Measurements from ENCODE around the gene PPP2R5A.
A peak's percentile ranks its signal among the peaks of the same experiment; 100 is the strongest.

DNA sequence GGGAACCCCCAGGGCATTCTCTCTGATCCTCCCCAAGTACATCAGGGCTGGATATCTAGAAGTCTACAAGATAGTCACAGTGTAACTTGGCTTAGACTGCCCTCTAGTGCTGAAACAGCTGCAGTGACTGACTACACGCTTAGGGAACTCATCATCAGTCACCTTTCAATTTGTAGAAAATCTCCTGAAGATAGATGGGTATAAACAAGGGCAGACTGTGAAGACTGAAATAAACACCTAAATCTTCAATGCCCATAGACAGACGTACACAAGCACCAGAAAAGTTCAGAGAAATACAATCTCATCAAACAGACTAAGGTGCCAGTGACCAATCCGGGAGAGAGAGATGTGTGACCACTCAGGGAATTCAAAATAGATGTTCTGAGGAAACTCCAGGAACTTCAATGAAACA lies 82.9 kb downstream of the PPP2R5A start:
- TF ChIP-seq, protein P1, sequence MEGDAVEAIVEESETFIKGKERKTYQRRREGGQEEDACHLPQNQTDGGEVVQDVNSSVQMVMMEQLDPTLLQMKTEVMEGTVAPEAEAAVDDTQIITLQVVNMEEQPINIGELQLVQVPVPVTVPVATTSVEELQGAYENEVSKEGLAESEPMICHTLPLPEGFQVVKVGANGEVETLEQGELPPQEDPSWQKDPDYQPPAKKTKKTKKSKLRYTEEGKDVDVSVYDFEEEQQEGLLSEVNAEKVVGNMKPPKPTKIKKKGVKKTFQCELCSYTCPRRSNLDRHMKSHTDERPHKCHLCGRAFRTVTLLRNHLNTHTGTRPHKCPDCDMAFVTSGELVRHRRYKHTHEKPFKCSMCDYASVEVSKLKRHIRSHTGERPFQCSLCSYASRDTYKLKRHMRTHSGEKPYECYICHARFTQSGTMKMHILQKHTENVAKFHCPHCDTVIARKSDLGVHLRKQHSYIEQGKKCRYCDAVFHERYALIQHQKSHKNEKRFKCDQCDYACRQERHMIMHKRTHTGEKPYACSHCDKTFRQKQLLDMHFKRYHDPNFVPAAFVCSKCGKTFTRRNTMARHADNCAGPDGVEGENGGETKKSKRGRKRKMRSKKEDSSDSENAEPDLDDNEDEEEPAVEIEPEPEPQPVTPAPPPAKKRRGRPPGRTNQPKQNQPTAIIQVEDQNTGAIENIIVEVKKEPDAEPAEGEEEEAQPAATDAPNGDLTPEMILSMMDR (IDR thresholded peaks at IDR 0.05; ENCODE audit: control extremely low read depth in 1 of 3, insufficient read depth in 1 of 3, low read depth in 1 of 3, low read length in 3 of 3): peak in 2 of 3 experiments; percentile 68 to 91; a peak in 3 of 4 replicates
- TF ChIP-seq POLR2A (IDR thresholded peaks at IDR 0.05; ENCODE audit: control extremely low read depth in 1 of 2, low read depth in 2 of 2, low read length in 2 of 2) (no peak), EGR1 (IDR thresholded peaks at IDR 0.05; ENCODE audit: borderline replicate concordance, low read depth, low read length) (no peak), KDM1A (IDR thresholded peaks at IDR 0.05; ENCODE audit: borderline replicate concordance, low read length) (no peak), TAF7 (optimal IDR thresholded peaks at IDR 0.05; ENCODE audit: borderline replicate concordance, low read depth, low read length) (no peak), FOSL1 (IDR thresholded peaks at IDR 0.05; ENCODE audit: insufficient read depth, low read depth, low read length) (no peak), BACH1 (IDR thresholded peaks at IDR 0.05; ENCODE audit: low read length) (no peak)
